Measurements from ENCODE around the gene TPH1.
"Not testable (repeated sequence)": the region's sequence is repeated elsewhere in the genome, so short reads cannot be mapped to it uniquely, and the experiment has no call there.

TPH1 gene

DNA sequence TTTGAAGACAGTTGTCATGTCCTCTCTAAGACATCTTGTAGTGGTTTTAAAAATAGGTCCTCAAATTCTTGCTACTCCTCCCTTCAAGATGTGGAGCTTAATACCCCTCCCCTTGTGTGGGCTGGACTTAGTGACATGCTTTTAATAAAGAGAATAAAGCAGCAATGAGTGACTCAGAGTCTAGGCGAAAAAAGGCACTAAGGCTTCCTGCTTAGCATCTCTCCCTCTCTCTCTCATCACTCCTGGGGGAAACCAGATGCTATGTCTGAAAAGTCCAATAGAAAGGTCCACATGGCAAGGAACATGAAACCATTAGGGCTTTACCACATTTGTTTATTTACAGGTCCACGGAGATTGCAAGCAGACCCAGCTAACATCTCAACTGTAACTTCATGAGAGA, 44.9 kb downstream of the TPH1 start:
- Histone ChIP-seq H3K27ac (no peak overlapping the region), H3K4me1 (no peaks in the 10 kb centered on the region), H3K4me2 (ENCODE audit: low read length) (no peak overlapping the region), H3K36me3 (ENCODE audit: control insufficient read depth, insufficient read depth, low read length) (no peaks in the 10 kb centered on the region), H2AFZ (no peak overlapping the region), H3K4me3 (ENCODE audit: low read depth, low read length) (no peak overlapping the region), H3K27me3 (ENCODE audit: control insufficient read depth, insufficient read depth, low read length) (no peaks in the 10 kb centered on the region), H3K9me3 (ENCODE audit: control insufficient read depth, low read length) (no peaks in the 10 kb centered on the region), H3K79me2 (no peaks in the 10 kb centered on the region), H3K9ac (no peak overlapping the region)
- TF ChIP-seq, protein P1, sequence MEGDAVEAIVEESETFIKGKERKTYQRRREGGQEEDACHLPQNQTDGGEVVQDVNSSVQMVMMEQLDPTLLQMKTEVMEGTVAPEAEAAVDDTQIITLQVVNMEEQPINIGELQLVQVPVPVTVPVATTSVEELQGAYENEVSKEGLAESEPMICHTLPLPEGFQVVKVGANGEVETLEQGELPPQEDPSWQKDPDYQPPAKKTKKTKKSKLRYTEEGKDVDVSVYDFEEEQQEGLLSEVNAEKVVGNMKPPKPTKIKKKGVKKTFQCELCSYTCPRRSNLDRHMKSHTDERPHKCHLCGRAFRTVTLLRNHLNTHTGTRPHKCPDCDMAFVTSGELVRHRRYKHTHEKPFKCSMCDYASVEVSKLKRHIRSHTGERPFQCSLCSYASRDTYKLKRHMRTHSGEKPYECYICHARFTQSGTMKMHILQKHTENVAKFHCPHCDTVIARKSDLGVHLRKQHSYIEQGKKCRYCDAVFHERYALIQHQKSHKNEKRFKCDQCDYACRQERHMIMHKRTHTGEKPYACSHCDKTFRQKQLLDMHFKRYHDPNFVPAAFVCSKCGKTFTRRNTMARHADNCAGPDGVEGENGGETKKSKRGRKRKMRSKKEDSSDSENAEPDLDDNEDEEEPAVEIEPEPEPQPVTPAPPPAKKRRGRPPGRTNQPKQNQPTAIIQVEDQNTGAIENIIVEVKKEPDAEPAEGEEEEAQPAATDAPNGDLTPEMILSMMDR (IDR thresholded peaks at IDR 0.05) = no peak

DNA sequence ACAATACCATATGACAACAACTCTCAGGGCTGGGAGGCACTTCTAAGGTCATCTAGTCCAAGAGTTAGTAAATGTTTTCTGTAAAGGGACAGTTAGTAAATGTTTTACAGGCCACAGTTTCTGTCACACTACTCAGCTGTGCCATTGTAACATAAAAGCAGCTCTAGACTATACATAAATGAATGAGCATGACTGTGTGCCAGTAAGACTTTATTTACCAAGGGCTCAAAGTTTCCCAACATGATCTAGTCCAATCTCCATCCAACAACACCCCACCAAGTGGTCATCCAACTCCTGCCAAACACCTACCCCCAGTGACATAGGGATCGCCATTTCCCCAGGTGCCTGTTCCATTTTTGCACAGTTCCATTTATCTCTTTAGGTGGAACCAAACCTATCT, 45.3 kb downstream of the TPH1 start:
- Histone ChIP-seq H3K36me3 (ENCODE audit: control insufficient read depth, insufficient read depth, low read length) (no peaks in the 10 kb centered on the region), H3K4me2 (ENCODE audit: low read length) (no peak overlapping the region), H3K27me3 (ENCODE audit: control insufficient read depth, insufficient read depth, low read length) (no peaks in the 10 kb centered on the region), H3K9me3 (ENCODE audit: control insufficient read depth, low read length) (no peaks in the 10 kb centered on the region), H3K79me2 (no peaks in the 10 kb centered on the region), H3K9ac (no peak overlapping the region), H2AFZ (no peak overlapping the region), H3K4me1 (no peaks in the 10 kb centered on the region), H3K27ac (no peak overlapping the region), H3K4me3 (ENCODE audit: low read depth, low read length) (no peak overlapping the region)
- TF ChIP-seq, protein P1 (IDR thresholded peaks at IDR 0.05) = no peak

DNA sequence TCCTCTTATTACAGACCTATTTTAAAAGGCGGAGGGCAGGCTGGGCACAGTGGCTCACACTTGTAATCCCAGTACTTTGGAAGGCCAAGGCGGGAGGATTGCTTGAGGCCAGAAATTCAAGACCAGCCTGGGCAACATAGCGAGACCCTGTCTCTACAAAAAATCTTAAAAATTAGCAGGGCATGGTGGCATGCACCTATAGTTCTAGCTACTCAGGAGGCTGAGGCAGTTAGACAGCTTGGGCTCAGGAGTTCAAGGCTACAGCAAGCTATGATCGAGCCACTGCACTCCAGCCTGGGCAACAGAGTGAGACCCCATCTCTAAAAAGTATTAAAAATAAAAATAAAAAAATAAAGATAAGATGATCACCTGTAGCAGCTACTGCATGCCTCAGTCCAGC, 45.9 kb downstream of the TPH1 start:
- not testable (repeated sequence) for H3K4me3 ChIP-seq (ENCODE audit: low read depth, low read length); H3K36me3 ChIP-seq (ENCODE audit: control insufficient read depth, insufficient read depth, low read length); H3K4me2 ChIP-seq (ENCODE audit: low read length); H3K9me3 ChIP-seq (ENCODE audit: control insufficient read depth, low read length); H3K79me2 ChIP-seq; H3K27ac ChIP-seq; H3K27me3 ChIP-seq (ENCODE audit: control insufficient read depth, insufficient read depth, low read length); H3K9ac ChIP-seq; H2AFZ ChIP-seq; H3K4me1 ChIP-seq

All from parathyroid adenoma (tissue), 2 donors.